H9 (cell line): ENCODE measurements around the gene KAT6B. TPM values are rescaled to one million over a fixed set of nuclear protein-coding genes. Genes with fewer than 3 reads are reported as not detected.

Experiments used
- DNase-seq: peaks from one replicate; pipeline ENCODE4 v3.0.0-alpha.2; 2017
- H2AFZ ChIP-seq: one replicate; pipeline ENCODE4 v1.6.1; 2013; ENCODE audit warnings: mild to moderate bottlenecking, low read length, control low read depth, moderate library complexity
- H2AK5ac ChIP-seq: 2 replicates; pipeline ENCODE4 v1.6.1; 2013; ENCODE audit warnings: low read length, control low read depth, mixed read lengths; ENCODE audit not compliant: insufficient read length
- H2BK120ac ChIP-seq: one replicate; pipeline ENCODE4 v1.6.1; 2013; ENCODE audit warnings: low read depth, mild to moderate bottlenecking, low read length, control low read depth, inconsistent platforms; ENCODE audit not compliant: poor library complexity, severe bottlenecking
- H2BK12ac ChIP-seq: 2 replicates; pipeline ENCODE4 v1.6.1; 2013; ENCODE audit warnings: low read length, control low read depth, mixed read lengths, low read depth; ENCODE audit not compliant: insufficient read length
- H2BK15ac ChIP-seq: 2 replicates; pipeline ENCODE4 v1.6.1; 2013; ENCODE audit warnings: low read depth, low read length, control low read depth
- H2BK20ac ChIP-seq: one replicate; pipeline ENCODE4 v1.6.1; 2013; ENCODE audit warnings: low read depth, mild to moderate bottlenecking, low read length, control low read depth, inconsistent platforms; ENCODE audit not compliant: poor library complexity, severe bottlenecking
- H2BK5ac ChIP-seq: 2 replicates; pipeline ENCODE4 v1.6.1; 2013; ENCODE audit warnings: low read length, control low read depth, mixed read lengths; ENCODE audit not compliant: insufficient read length
- H3K14ac ChIP-seq: 2 replicates; pipeline ENCODE4 v1.6.1; 2013; ENCODE audit warnings: low read length, control low read depth; ENCODE audit not compliant: insufficient read depth
- H3K18ac ChIP-seq: 2 replicates; pipeline ENCODE4 v1.6.1; 2013; ENCODE audit warnings: low read depth, mild to moderate bottlenecking, mixed read lengths, low read length, control low read depth; ENCODE audit not compliant: insufficient read length
- H3K23ac ChIP-seq: 2 replicates; pipeline ENCODE4 v1.6.1; 2013; ENCODE audit warnings: low read length, control low read depth, mixed read lengths, low read depth; ENCODE audit not compliant: insufficient read length
- H3K23me2 ChIP-seq: 2 replicates; pipeline ENCODE4 v1.6.1; 2013; ENCODE audit warnings: low read depth, mild to moderate bottlenecking, mixed read lengths, low read length, control low read depth; ENCODE audit not compliant: insufficient read length, poor library complexity, severe bottlenecking
- H3K27ac ChIP-seq: 2 replicates; pipeline ENCODE4 v1.5.1; 2013; ENCODE audit warnings: low read length, control low read depth, mixed read lengths, low read depth; ENCODE audit not compliant: insufficient read length
- H3K27me3 ChIP-seq: 2 replicates; pipeline ENCODE4 v1.6.1; 2013; ENCODE audit warnings: low read length, control low read depth, inconsistent platforms; ENCODE audit not compliant: insufficient read depth
- H3K4ac ChIP-seq: 2 replicates; pipeline ENCODE4 v1.6.1; 2013; ENCODE audit warnings: low read depth, mild to moderate bottlenecking, control low read depth, inconsistent platforms, low read length, moderate library complexity
- H3K4me1 ChIP-seq: 2 replicates; pipeline ENCODE4 v1.6.1; 2013; ENCODE audit warnings: low read length, control low read depth, inconsistent platforms; ENCODE audit not compliant: insufficient read depth
- H3K4me2 ChIP-seq: 2 replicates; pipeline ENCODE4 v1.6.1; 2013; ENCODE audit warnings: low read length, control low read depth, mixed read lengths; ENCODE audit not compliant: insufficient read length, insufficient read depth
- H3K56ac ChIP-seq: 2 replicates; pipeline ENCODE4 v1.6.1; 2013; ENCODE audit warnings: low read depth, mild to moderate bottlenecking, mixed read lengths, low read length, control low read depth; ENCODE audit not compliant: insufficient read length
- H3K79me1 ChIP-seq: 2 replicates; pipeline ENCODE4 v1.6.1; 2013; ENCODE audit warnings: low read depth, mild to moderate bottlenecking, moderate library complexity, low read length, control low read depth, inconsistent platforms; ENCODE audit not compliant: insufficient read depth, poor library complexity, severe bottlenecking
- H3K79me2 ChIP-seq: 2 replicates; pipeline ENCODE4 v1.6.1; 2013; ENCODE audit warnings: low read length, control low read depth, inconsistent platforms; ENCODE audit not compliant: insufficient read depth
- H3K9ac ChIP-seq: 2 replicates; pipeline ENCODE4 v1.6.1; 2013; ENCODE audit warnings: low read length, control low read depth, mixed read lengths; ENCODE audit not compliant: insufficient read length; ENCODE audit errors: extremely low read depth
- H3K9me3 ChIP-seq: one replicate; pipeline ENCODE4 v1.6.1; 2013; ENCODE audit warnings: low read depth, low read length, inconsistent platforms; ENCODE audit not compliant: control insufficient read depth
- H3T11ph ChIP-seq: one replicate; pipeline ENCODE4 v1.6.1; 2013; ENCODE audit warnings: mild to moderate bottlenecking, low read length, control low read depth, inconsistent platforms
- H4K20me1 ChIP-seq: one replicate; pipeline ENCODE4 v1.6.1; 2013; ENCODE audit not compliant: control insufficient read depth, insufficient read length, insufficient read depth
- H4K5ac ChIP-seq: 2 replicates; pipeline ENCODE4 v1.6.1; 2013; ENCODE audit warnings: low read depth, mild to moderate bottlenecking, mixed read lengths, low read length, control low read depth; ENCODE audit not compliant: insufficient read length
- H4K8ac ChIP-seq: replicated peaks from 2 replicates; pipeline ENCODE4 v1.6.1; 2013; ENCODE audit warnings: low read length, control low read depth, mixed read lengths, low read depth; ENCODE audit not compliant: insufficient read length
- H4K91ac ChIP-seq: 2 replicates; pipeline ENCODE4 v1.6.1; 2013; ENCODE audit warnings: low read depth, mild to moderate bottlenecking, moderate library complexity, mixed read lengths, low read length, control low read depth; ENCODE audit not compliant: insufficient read length
- H3K27ac Mint-ChIP-seq, 3 experiments: 2 replicates in 2 of 3; 3 replicates in 1 of 3; pipeline ENCODE4 v1.8.0; 2020 to 2021; ENCODE audit warnings: mixed read lengths in 3 of 3, mild to moderate bottlenecking in 1 of 3, moderate library complexity in 1 of 3
- H3K27me3 Mint-ChIP-seq: 2 replicates; pipeline ENCODE4 v1.8.0; 2021; ENCODE audit warnings: low read depth, mild to moderate bottlenecking, moderate library complexity, mixed read lengths
- H3K36me3 Mint-ChIP-seq, 3 experiments: 2 replicates in 2 of 3; 3 replicates in 1 of 3; pipeline ENCODE4 v1.8.0; 2020 to 2021; ENCODE audit warnings: low read depth in 3 of 3, mixed read lengths in 3 of 3; ENCODE audit not compliant: insufficient read depth in 1 of 3
- H3K4me1 Mint-ChIP-seq, 2 experiments: 2 replicates each; pipeline ENCODE4 v1.8.0; 2020; ENCODE audit warnings: mixed read lengths in 2 of 2
- H3K4me3 Mint-ChIP-seq, 2 experiments: 2 replicates in 1 of 2; 3 replicates in 1 of 2; pipeline ENCODE4 v1.8.0; 2020 to 2021; ENCODE audit warnings: mild to moderate bottlenecking in 2 of 2, mixed read lengths in 2 of 2, moderate library complexity in 1 of 2
- H3K9me3 Mint-ChIP-seq, 2 experiments: 2 replicates in 1 of 2; 3 replicates in 1 of 2; pipeline ENCODE4 v1.8.0; 2020; ENCODE audit warnings: mild to moderate bottlenecking in 2 of 2, mixed read lengths in 2 of 2, moderate library complexity in 1 of 2
- CTCF ChIP-seq: fragments of 200-600 bp; sonication (generic); conservative IDR thresholded peaks from 3 replicates; pipeline ENCODE4 v1.8.0; 2021; ENCODE audit warnings: antibody characterized with exemption, mild to moderate bottlenecking
- WGBS: extraction: QIAGEN DNeasy Blood & Tissue Kit; methylation state at CpG from one replicate; pipeline ENCODE4 v1.1.7; 2013; ENCODE audit warnings: missing lambda C conversion rate, low lambda C conversion rate, mixed read lengths; ENCODE audit not compliant: insufficient read length; ENCODE audit errors: extremely low coverage; 5-methylcytosine and 5-hydroxymethylcytosine counted together
- total RNA-seq: library from RNA; stranded (reverse); gene quantifications from 2 replicates; pipeline ENCODE4 v1.2.1, GENCODE V29; 2021

KAT6B gene
- total RNA-seq, 1 experiment from 2014 or later = 34.2 TPM

GRCh38 chr10:74901301-74901700 is 74.9 kb downstream of the KAT6B start:
- Histone ChIP-seq H3K56ac (no peak overlapping the region), H3T11ph (no peak overlapping the region), H4K20me1 (no peaks in the 10 kb centered on the region), H3K9ac (no peak overlapping the region), H3K4ac (no peak overlapping the region), H3K23ac (no peak overlapping the region), H2BK5ac (no peak overlapping the region), H3K27me3 (no peaks in the 10 kb centered on the region), H3K4me2 (no peak overlapping the region), H3K14ac (no peak overlapping the region), H2AK5ac (no peak overlapping the region), H4K91ac (no peak overlapping the region), H3K79me2 (no peaks in the 10 kb centered on the region), H3K23me2 (no peaks in the 10 kb centered on the region), H2BK12ac (no peak overlapping the region), H3K9me3 (no peaks in the 10 kb centered on the region), H4K8ac (no peak overlapping the region), H3K27ac (no peak overlapping the region), H3K4me1 (no peaks in the 10 kb centered on the region), H2BK15ac (no peak overlapping the region), H3K18ac (no peak overlapping the region), H2AFZ (no peak overlapping the region), H2BK20ac (no peak overlapping the region), H2BK120ac (no peak overlapping the region), H3K79me1 (no peaks in the 10 kb centered on the region), H4K5ac (no peak overlapping the region)
- Mint-ChIP-seq H3K9me3 (no peaks in the 10 kb centered on the region), H3K4me3 (no peak overlapping the region), H3K4me1 (peaks cover 12 to 16% of the 10 kb centered on the region in 2 experiments; a peak in 3 of 4 replicates), H3K27ac (peak overlapping the region in 1 of 3 experiments; percentile 6; a peak in 1 of 7 replicates), H3K27me3 (no peaks in the 10 kb centered on the region), H3K36me3 (no peaks in the 10 kb centered on the region)
- no CpG with 5 or more reads among the region's 2 CpGs for WGBS
- no peak for TF ChIP-seq CTCF
- no peak for DNase-seq
